ENCODE data around the gene CHDH. TPM values are rescaled to one million over a fixed set of nuclear protein-coding genes. Genes with fewer than 3 reads are reported as not detected.

CHDH gene
- total and polyA plus RNA-seq, 7 experiments from 2014 or later = 0.05 to 1.3 (median 0.27) TPM; not detected in 2

- H3K27ac ChIP-seq (ENCODE audit: low read depth, low read length) = no peak overlapping the region
- H3K27me3 ChIP-seq (ENCODE audit: control insufficient read depth in 2 of 2, insufficient read depth in 2 of 2, low read length in 2 of 2) = no peaks in the 10 kb centered on the region
- POLR2A ChIA-PET = no interaction called here
- H3K4me3 ChIP-seq (ENCODE audit: low read length) = no peak overlapping the region
- Mint-ChIP-seq H3K36me3 (no peaks in the 10 kb centered on the region), H3K27me3 (peaks cover 0 to 25% (median 4%) of the 10 kb centered on the region in 5 donors), H3K27ac (no peak overlapping the region), H3K4me3 (no peak overlapping the region), H3K9me3 (peaks cover 0 to 5% (median 0%) of the 10 kb centered on the region in 11 donors), H3K4me1 (no peaks in the 10 kb centered on the region)
- DNase-seq = no peak
- CTCF ChIA-PET = no interaction called here
- no peaks in the 10 kb centered on the region for H3K4me1 ChIP-seq (ENCODE audit: control insufficient read depth in 2 of 2, insufficient read depth in 2 of 2, low read length in 2 of 2)
- H3K36me3 ChIP-seq (ENCODE audit: control insufficient read depth in 2 of 3, insufficient read depth in 3 of 3, low read length in 3 of 3) = no peaks in the 10 kb centered on the region
- H3K9me3 ChIP-seq (ENCODE audit: control insufficient read depth in 2 of 3, low read length in 3 of 3) = no peaks in the 10 kb centered on the region
- intact Hi-C loops (cut with micrococcal nuclease) = no loop called here
- no peak for ATAC-seq
Observed at GRCh38 chr3:53823026-53823955, 22.9 kb downstream of the CHDH start.

- ChIA-PET CTCF (no interaction called here), POLR2A (no interaction called here)
- H3K4me3 Mint-ChIP-seq = no peak overlapping the region
- H3K4me1 ChIP-seq (ENCODE audit: control insufficient read depth in 2 of 2, insufficient read depth in 2 of 2, low read length in 2 of 2) = no peaks in the 10 kb centered on the region
- no peak for DNase-seq
- intact Hi-C loops (cut with micrococcal nuclease) = no loop called here
- H3K27me3 Mint-ChIP-seq = peaks cover 0 to 32% (median 8%) of the 10 kb centered on the region in 5 donors
- no peak overlapping the region for H3K4me3 ChIP-seq (ENCODE audit: low read length)
- ATAC-seq = no peak
- H3K4me1 Mint-ChIP-seq = peaks cover 0 to 6% (median 4%) of the 10 kb centered on the region in 7 donors
- H3K36me3 Mint-ChIP-seq = no peaks in the 10 kb centered on the region
- no peaks in the 10 kb centered on the region for H3K27me3 ChIP-seq (ENCODE audit: control insufficient read depth in 2 of 2, insufficient read depth in 2 of 2, low read length in 2 of 2)
- H3K27ac Mint-ChIP-seq = no peak overlapping the region
- H3K36me3 ChIP-seq (ENCODE audit: control insufficient read depth in 2 of 3, insufficient read depth in 3 of 3, low read length in 3 of 3) = no peaks in the 10 kb centered on the region
- H3K9me3 Mint-ChIP-seq = peaks cover 0 to 5% (median 0%) of the 10 kb centered on the region in 11 donors
- no peak overlapping the region for H3K27ac ChIP-seq (ENCODE audit: low read depth, low read length)
- no peaks in the 10 kb centered on the region for H3K9me3 ChIP-seq (ENCODE audit: control insufficient read depth in 2 of 3, low read length in 3 of 3)
Observed at GRCh38 chr3:53822331-53822741, 23.9 kb downstream of the CHDH start.

- Histone ChIP-seq H3K36me3 (ENCODE audit: control insufficient read depth in 2 of 3, insufficient read depth in 3 of 3, low read length in 3 of 3) (no peaks in the 10 kb centered on the region), H3K27me3 (ENCODE audit: control insufficient read depth in 2 of 2, insufficient read depth in 2 of 2, low read length in 2 of 2) (no peaks in the 10 kb centered on the region), H3K9me3 (ENCODE audit: control insufficient read depth in 2 of 3, low read length in 3 of 3) (no peaks in the 10 kb centered on the region), H3K4me1 (ENCODE audit: control insufficient read depth in 2 of 2, insufficient read depth in 2 of 2, low read length in 2 of 2) (no peaks in the 10 kb centered on the region), H3K4me3 (ENCODE audit: low read length) (no peak overlapping the region), H3K27ac (ENCODE audit: low read depth, low read length) (no peak overlapping the region)
- ChIA-PET POLR2A (no interaction called here), CTCF (no interaction called here)
- Mint-ChIP-seq H3K4me1 (peaks cover 0 to 6% (median 4%) of the 10 kb centered on the region in 7 donors), H3K9me3 (peaks cover 0 to 5% (median 0%) of the 10 kb centered on the region in 11 donors), H3K4me3 (no peak overlapping the region), H3K27me3 (peaks cover 0 to 32% (median 8%) of the 10 kb centered on the region in 5 donors), H3K36me3 (no peaks in the 10 kb centered on the region), H3K27ac (no peak overlapping the region)
- intact Hi-C loops (cut with micrococcal nuclease) = no loop called here
- ATAC-seq (no peak), DNase-seq (no peak)
Observed at GRCh38 chr3:53821631-53822121, 24.5 kb downstream of the CHDH start.

DNA sequence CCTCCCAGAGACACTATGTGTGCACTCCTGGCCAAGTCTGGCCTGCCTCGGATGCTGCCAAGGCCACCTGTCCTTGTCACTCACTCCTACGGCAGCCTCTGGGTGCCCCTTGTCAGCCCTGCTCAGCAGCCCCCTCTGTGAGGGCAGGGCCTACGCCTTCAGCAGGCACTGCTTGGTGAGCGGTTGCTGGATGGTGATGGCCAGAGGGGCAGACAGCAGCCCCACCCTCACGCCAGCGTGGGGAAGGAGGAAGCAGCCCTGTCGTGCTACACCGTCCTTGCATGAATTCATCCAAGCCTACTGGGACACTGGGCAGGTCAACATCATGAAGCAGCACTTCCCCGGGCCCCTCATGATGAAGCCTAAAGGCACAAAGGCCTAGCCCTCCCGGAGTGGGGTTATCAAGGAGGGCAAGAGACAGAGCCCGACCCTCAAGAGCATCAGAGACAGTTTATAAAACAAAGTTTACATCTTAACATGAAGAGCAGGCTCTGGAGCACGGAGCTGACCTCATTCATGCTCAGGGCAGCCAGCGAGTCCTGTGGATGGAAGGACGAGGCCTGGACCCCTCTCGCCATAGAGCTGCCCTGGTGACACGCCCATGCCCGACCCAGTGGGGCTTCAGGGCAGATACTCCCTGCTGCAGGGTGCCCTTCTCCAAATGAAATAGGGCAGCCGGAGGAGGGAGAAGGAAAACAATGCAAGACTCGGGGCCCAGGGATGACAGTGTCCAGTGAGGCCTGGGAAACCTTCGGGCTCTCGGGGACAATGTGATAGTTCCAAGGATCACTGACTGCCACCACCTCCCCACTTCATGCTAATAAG lies 25.3 kb downstream of the CHDH start:
- ChIA-PET POLR2A (no interaction called here), CTCF (no interaction called here)
- Histone ChIP-seq H3K9me3 (ENCODE audit: control insufficient read depth in 2 of 3, low read length in 3 of 3) (no peaks in the 10 kb centered on the region), H3K4me3 (ENCODE audit: low read length) (no peak overlapping the region), H3K36me3 (ENCODE audit: control insufficient read depth in 2 of 3, insufficient read depth in 3 of 3, low read length in 3 of 3) (no peaks in the 10 kb centered on the region), H3K4me1 (ENCODE audit: control insufficient read depth in 2 of 2, insufficient read depth in 2 of 2, low read length in 2 of 2) (no peaks in the 10 kb centered on the region), H3K27ac (ENCODE audit: low read depth, low read length) (no peak overlapping the region), H3K27me3 (ENCODE audit: control insufficient read depth in 2 of 2, insufficient read depth in 2 of 2, low read length in 2 of 2) (no peaks in the 10 kb centered on the region)
- ATAC-seq = no peak
- Mint-ChIP-seq H3K36me3 (no peaks in the 10 kb centered on the region), H3K27me3 (peaks cover 0 to 32% (median 6%) of the 10 kb centered on the region in 5 donors), H3K4me1 (peaks cover 0 to 6% (median 4%) of the 10 kb centered on the region in 7 donors), H3K4me3 (no peak overlapping the region), H3K27ac (no peak overlapping the region), H3K9me3 (peaks cover 0 to 5% (median 0%) of the 10 kb centered on the region in 11 donors)
- intact Hi-C loops (cut with micrococcal nuclease) = no loop called here
- DNase-seq = no peak

- Histone ChIP-seq H3K9me3 (ENCODE audit: control insufficient read depth in 2 of 3, low read length in 3 of 3) (no peaks in the 10 kb centered on the region), H3K27me3 (ENCODE audit: control insufficient read depth in 2 of 2, insufficient read depth in 2 of 2, low read length in 2 of 2) (no peaks in the 10 kb centered on the region), H3K36me3 (ENCODE audit: control insufficient read depth in 2 of 3, insufficient read depth in 3 of 3, low read length in 3 of 3) (no peaks in the 10 kb centered on the region), H3K27ac (ENCODE audit: low read depth, low read length) (no peak overlapping the region), H3K4me1 (ENCODE audit: control insufficient read depth in 2 of 2, insufficient read depth in 2 of 2, low read length in 2 of 2) (no peaks in the 10 kb centered on the region), H3K4me3 (ENCODE audit: low read length) (no peak overlapping the region)
- Mint-ChIP-seq H3K4me1 (peaks cover 0 to 6% (median 4%) of the 10 kb centered on the region in 7 donors), H3K36me3 (no peaks in the 10 kb centered on the region), H3K27ac (no peak overlapping the region), H3K27me3 (peaks cover 0 to 30% (median under 1%) of the 10 kb centered on the region in 5 donors), H3K4me3 (no peak overlapping the region), H3K9me3 (peaks cover 0 to 4% (median 0%) of the 10 kb centered on the region in 11 donors)
- peak in 1 of 9 donors; percentile 3 for DNase-seq
- ATAC-seq = no peak
- ChIA-PET POLR2A (no interaction called here), CTCF (no interaction called here)
- intact Hi-C loops (cut with micrococcal nuclease) = no loop called here
Observed at GRCh38 chr3:53820084-53820483, 26.1 kb downstream of the CHDH start.

DNA sequence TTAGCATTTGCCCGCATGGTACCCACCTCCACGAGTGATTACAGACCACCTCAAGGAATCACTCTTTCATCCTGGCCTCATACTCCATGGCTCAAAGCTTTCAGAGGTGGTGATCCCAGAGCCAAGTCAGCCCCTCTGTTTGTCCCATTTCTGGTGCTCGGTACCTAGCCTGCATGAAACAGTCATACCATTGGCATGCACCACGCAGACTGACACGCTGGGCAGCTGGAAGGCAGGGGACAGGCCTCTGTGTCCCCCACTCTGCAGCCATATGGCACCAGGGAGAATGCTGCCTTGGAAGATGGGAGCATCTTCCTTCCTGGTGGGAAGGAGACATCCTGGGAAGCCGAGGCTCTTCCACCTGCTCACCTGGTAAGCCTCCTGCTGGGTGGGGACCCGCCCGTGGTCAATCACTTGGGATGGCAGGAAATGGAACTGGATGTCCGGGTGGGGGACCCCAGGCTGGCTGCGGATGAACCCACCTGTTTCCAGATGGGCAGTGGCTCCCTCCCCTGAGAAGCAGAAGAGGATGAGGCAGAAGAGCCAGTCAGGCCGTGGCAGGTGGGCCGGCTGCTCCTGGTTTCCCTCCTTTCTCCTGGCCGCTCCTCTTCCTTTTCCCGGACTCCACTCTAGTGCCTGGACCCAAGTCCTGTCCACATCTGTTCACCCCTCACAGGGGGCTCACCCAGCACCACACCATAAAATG lies 26.9 kb downstream of the CHDH start:
- no peaks in the 10 kb centered on the region for H3K9me3 Mint-ChIP-seq
- Histone ChIP-seq H3K4me3 (ENCODE audit: low read length) (no peak overlapping the region), H3K9me3 (ENCODE audit: control insufficient read depth in 2 of 3, low read length in 3 of 3) (no peaks in the 10 kb centered on the region), H3K27ac (ENCODE audit: low read depth, low read length) (no peak overlapping the region), H3K36me3 (ENCODE audit: control insufficient read depth in 2 of 3, insufficient read depth in 3 of 3, low read length in 3 of 3) (no peaks in the 10 kb centered on the region), H3K27me3 (ENCODE audit: control insufficient read depth in 2 of 2, insufficient read depth in 2 of 2, low read length in 2 of 2) (no peaks in the 10 kb centered on the region), H3K4me1 (ENCODE audit: control insufficient read depth in 2 of 2, insufficient read depth in 2 of 2, low read length in 2 of 2) (no peaks in the 10 kb centered on the region)
- intact Hi-C loops (cut with micrococcal nuclease) = no loop called here
- H3K4me1 Mint-ChIP-seq = peaks cover 0 to 6% (median 4%) of the 10 kb centered on the region in 7 donors
- peaks cover 0 to 22% (median 0%) of the 10 kb centered on the region in 5 donors for H3K27me3 Mint-ChIP-seq
- ChIA-PET POLR2A (no interaction called here), CTCF (no interaction called here)
- H3K4me3 Mint-ChIP-seq = no peak overlapping the region
- DNase-seq (peak in 1 of 9 donors; percentile 7), ATAC-seq (no peak)
- H3K36me3 Mint-ChIP-seq = no peaks in the 10 kb centered on the region
- no peak overlapping the region for H3K27ac Mint-ChIP-seq
